GOT3 (cell line): ENCODE measurements around the gene MMP24OS.
"Not testable (repeated sequence)": the region's sequence is repeated elsewhere in the genome, so short reads cannot be mapped to it uniquely, and the experiment has no call there.

ENCODE experiments used
- DNase-seq: peaks from one replicate; lab custom pipeline; 2025; ENCODE audit warnings: mixed read lengths; lab: John Stamatoyannopoulos, UW

MMP24OS gene

DNA sequence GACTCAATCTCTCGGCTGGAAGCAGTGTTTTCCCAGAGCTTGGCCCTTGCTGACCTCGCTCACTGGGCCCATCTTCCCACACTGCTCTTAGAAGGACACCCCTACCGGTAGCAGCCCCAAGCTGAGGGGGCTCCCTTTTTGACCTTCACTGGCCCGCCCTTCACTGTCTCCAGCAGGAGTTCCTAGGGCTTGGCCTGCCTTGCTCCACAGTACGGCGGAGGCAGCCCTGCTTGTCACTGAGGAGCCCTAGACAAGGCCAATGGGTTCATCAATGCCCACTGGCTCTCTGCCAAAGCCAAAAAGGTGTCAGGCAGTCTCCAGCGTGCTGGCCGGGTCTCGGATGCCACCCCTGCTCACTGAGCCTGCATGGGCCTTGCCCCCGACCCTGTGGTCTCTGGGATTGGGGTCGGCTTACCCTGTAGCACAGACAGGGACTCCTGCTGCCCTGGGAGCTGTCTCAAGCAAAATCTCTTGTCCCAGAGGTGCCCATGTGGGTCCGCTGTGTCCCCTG is 2.1 kb downstream of the MMP24OS start:
- no peak for DNase-seq

DNA sequence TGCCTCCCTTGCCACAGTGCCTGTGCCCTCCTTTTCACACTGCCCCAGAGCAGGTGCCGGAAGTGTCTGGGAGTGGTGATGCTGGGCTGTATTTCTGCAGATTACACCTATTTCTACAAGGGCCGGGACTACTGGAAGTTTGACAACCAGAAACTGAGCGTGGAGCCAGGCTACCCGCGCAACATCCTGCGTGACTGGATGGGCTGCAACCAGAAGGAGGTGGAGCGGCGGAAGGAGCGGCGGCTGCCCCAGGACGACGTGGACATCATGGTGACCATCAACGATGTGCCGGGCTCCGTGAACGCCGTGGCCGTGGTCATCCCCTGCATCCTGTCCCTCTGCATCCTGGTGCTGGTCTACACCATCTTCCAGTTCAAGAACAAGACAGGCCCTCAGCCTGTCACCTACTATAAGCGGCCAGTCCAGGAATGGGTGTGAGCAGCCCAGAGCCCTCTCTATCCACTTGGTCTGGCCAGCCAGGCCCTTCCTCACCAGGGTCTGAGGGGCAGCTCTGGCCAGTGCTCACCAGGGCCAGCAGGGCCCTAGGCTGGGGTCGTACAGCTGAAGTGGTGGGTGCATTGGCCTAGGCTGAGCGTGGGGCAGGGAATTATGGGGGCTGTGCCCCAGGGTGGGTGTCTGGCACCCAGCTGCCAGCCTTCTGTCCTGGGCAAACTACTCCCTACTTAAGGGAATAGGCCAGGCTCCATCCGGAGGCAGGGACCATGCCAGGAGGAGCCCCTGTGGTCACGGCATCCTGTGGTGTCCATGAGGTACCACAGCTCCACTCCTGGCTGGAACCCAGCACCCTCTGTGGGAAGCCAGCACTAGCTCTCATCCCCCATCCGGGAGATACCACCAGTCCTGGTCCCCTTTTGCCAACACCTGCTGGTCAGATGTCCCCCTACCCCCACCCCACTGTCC is 3.5 kb downstream of the MMP24OS start:
- DNase-seq: no peak

DNA sequence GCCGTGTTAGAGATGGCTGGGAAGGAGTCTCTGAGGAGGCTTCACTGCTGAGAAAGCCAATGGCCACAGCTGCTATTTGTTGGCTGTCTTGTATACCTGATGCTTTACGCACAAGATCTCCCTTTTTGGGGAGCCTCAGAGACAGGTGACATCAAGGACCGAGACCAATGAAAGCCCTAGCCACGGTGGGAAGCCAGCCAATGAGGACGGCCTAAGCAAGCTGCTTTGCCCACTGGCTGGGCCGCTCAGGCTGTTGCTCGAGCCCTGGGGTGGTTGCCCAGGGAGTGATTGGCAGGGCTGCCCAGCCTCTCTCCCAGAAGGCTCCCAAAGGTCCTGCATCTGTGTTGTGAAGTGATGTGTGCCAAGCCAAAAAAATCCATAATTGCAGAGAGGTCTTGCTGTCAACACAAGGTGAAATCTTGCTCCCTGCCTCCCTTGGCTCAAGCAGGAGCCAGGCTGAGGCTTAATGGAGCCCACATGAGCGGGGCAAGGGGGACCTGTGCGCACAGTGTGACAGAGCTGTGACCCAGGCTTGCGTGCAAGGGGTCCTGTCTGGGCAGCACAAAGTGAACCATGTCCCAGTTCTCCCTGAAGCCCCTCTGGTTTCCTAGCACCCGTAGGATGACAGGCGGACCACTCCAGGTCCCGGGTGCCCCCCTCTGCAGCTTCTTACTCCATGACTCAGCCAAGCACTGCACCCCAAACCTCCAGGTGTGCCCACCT is 4.3 kb downstream of the MMP24OS start:
- no peak for DNase-seq

DNA sequence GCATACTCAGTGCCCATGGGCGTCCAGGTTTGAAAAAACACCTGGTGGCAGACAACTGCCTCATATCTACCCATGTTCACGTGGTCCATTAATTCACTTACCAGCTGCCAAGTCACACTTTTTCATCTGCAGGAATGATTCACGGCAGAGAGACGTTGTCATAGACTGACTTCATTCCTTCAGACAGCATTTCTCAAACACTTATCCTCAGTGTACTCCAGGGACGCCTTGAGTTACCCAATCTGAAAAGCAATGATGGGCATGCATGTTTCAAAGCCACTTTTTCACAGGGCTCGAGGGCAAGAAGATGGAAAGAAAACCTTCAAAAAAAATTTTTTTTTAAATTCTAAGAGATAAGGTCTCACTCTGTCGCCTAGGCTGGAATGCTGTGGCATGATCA is 6.0 kb downstream of the MMP24OS start:
- DNase-seq: no peak

DNA sequence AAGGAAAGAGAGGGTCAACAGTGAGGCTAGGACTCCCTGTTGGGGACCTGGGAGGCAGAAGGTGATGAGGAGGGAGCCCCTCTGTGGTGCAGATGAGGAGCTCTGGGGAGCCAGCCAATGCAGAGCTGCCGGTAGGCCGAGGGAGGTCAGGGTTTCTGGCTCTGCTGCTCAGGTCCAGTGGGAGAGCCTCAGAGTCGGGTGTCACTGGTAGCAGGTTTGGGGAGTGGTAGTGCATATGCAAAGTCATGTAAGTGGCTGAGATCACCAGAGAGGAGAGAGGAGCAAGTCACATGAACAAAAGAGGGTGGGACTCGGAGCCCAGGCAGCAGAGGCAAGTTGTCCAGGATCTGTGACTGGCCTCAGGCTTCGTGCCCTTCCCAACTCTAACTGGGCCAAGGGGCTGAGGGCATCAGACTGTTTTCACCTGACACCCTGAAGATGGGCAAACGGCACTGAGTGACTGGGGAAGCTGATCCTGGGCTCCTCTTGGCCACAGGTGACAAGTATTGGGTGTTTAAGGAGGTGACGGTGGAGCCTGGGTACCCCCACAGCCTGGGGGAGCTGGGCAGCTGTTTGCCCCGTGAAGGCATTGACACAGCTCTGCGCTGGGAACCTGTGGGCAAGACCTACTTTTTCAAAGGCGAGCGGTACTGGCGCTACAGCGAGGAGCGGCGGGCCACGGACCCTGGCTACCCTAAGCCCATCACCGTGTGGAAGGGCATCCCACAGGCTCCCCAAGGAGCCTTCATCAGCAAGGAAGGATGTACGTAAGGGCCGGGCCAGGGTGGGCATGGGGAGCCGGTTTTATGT is 6.6 kb downstream of the MMP24OS start:
- no peak for DNase-seq

DNA sequence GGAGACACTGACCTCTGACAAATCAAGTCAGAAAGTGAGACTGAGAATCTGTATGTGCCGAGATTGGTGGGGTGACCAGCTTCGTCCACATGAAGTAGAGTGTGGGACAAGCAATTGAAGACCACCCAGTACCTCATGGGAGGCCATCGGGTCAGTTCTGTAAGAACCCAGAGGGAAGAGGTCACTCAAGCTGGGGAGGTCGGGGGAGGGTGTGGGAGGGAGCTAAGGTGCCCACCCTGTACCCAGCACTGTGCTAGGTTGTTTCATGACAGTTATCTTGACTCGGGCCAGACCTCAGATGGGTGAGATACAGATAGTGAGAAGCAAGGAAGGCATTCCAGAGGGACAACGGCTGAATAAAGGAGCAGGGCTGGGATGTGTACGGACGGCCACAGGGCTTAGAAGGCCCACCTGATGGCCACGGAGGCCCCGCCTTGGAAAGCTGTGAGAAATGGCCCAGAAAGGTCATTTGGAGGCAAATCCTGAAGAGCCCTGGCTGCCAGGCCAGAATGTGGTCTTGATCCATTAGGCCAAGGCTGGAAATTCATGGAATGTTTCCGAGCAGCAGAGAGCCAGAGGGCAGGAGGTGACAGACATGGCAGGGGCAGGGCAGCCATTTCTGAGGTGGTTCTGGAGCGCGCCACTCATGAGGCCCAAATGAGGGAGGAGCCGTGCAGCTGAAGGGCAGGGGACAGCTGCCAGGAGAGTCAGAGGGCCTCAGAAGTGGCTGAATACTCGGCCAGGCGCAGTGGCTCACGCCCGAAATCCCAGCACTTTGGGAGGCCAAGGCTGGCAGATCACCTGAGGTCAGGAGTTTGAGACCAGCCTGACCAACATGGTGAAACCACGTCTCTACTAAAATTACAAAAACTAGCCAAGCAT is 7.7 kb downstream of the MMP24OS start:
- DNase-seq: no peak

DNA sequence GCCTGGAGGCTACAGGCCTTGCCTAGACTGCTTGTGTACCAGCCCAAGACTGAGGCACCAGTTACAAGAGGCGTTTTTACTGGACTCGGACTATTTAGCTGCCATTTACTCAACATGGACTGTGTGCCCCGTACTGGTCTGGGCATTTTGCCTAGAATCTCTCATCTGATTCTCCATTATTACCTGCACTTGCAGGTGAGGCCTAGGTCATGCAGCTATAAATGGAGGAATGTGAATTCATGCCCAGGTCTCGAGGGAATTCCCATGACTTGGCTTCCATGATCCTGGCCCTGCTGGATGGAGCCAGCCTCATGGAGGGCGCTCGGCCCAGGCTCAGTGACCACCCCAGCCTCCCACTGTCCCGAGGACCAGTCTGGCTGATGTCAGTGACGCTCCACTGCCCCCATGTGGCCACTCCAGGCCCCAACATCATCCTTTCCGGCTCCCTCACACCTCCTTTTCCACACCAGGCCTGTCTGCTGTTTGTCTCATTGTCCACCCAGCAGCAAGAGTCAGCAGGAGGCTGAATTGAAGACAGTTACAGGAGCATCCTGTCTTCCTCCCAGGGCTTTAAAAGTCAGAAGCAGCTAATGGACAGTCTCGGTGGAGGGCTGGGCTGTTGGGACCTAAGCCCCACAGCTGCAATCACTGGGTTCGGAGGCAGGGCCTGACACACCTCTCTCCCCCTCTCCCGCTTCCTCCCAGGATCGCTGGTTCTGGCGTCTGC is 8.7 kb downstream of the MMP24OS start:
- DNase-seq: no peak

DNA sequence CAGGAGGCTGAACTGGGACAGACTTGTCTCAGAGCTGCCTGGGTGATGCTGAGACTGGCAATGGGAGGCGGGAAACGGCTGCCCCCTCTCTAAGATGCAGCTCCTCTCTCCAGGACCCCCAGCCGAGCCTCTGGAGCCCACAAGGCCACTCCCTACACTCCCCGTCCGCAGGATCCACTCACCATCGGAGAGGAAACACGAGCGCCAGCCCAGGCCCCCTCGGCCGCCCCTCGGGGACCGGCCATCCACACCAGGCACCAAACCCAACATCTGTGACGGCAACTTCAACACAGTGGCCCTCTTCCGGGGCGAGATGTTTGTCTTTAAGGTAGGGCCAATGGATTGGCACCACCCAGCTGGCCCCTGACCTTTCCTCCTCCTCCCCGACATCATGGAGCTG is 10.8 kb downstream of the MMP24OS start:
- DNase-seq: no peak

DNA sequence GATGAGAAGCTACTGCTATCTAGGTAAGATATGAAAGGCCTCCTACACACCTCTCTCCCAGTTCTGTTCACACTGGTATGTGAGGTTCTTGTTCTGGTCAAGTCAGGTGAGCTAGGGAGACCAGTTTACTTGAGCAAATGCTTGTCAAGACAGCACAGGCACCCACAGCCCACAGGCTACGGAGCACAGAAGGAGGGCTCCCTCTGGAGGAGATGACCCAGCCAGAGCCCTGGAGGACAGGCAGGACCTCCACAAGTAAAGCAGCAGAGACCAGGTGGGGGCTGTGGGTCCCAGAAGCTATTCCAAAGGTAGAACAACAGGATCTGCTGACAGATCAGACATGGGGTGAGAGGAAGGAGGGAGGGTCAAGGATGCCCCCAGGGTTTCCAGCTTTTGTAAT is 13.2 kb downstream of the MMP24OS start:
- DNase-seq: no peak

DNA sequence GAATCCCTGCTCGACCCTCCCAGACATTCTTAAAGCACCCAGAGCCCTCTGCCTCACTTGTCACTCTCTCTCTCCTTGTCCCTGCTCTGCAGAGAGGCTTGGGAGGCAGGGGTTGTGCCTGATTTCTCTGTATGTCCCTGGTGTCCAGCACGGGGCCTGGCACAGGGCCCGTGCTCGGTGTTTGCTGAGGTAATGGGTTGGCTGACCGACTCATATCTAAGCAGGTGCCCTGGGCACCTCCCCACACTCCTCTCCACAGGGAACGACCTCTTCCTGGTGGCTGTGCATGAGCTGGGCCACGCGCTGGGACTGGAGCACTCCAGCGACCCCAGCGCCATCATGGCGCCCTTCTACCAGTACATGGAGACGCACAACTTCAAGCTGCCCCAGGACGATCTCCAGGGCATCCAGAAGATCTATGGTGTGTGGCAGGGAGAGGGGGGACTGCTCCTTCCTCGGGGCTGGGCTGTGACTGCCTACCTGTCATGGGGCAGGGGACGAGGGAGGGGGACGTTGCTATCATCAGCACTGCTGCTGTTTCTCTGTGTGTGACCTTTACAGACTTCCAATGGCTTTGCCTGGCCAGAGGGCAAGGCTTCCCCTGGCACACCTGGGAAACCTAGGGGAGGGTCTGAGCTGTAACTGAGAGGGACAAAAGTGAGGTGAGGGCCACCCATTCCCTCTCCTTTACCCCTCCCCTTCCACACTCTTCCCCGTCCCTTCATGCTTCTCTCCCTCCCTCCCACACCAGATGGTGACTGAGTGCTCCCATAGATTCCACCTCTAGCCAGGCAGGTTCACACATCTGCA is 14.2 kb downstream of the MMP24OS start:
- no peak for DNase-seq

DNA sequence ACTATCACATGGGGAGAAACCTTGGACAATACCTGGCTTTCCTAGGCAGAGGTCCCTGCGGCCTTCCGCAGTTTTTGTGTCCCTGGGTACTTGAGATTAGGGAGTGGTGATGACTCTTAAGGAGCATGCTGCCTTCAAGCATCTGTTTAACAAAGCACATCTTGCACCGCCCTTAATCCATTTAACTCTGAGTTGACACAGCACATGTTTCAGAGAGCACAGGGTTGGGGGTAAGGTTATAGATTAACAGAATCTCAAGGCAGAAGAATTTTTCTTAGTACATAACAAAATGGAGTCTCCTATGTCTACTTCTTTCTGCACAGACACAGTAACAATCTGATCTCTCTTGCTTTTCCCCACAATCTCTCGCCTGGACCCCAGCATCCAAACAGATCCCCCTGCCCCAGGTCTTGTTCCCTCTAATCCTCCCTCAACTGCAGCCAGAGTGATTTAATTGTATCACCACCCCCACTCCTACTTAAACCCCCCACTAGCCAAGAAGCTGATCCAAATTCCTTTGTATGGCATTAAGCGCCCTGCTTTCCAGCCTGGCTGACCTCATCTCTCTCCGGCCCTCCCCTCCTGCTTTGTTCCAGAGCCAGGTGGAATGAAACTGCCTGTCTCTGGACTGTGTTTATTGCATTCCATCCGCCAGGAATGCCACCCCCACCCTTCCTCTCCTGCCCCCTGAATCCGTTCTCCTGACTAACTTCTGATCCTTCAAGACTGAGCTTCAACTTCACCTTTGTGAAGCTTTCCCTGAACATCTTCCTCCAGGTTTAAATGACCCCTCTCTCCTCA is 15.0 kb downstream of the MMP24OS start:
- DNase-seq: not testable (repeated sequence)

DNA sequence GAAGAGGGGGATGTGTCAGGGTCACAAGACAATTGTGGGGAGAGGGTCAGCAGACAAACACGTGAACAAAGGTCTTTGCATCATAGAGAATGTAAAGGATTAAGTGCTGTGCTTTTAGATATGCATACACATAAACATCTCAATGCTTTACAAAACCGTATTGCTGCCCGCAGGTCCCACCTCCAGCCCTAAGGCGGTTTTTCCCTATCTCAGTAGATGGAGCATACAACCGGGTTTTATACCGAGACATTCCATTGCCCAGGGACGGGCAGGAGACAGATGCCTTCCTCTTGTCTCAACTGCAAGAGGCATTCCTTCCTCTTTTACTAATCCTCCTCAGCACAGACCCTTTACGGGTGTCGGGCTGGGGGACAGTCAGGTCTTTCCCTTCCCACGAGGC is 15.6 kb downstream of the MMP24OS start:
- not testable (repeated sequence) for DNase-seq

DNA sequence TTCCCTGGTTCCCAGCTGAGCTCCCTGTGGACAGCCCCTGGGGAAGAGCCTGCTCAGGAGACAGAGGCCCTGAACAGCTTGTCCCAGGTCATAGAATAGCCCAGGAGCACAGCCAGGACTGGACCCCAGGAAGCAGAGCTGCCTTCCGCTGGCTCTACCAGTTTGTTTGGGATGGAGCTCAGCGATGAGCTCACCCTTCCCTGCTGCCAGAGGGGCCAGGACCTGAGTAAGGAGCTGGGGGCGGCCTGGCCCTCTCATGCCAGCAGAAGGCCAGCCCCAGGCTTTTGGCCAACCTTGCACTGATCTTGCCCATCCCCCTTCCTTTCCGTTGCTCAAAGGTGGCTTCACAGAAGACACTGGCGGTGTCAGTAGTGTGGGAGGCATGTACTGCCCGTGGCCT is 17.5 kb downstream of the MMP24OS start:
- no peak for DNase-seq

DNA sequence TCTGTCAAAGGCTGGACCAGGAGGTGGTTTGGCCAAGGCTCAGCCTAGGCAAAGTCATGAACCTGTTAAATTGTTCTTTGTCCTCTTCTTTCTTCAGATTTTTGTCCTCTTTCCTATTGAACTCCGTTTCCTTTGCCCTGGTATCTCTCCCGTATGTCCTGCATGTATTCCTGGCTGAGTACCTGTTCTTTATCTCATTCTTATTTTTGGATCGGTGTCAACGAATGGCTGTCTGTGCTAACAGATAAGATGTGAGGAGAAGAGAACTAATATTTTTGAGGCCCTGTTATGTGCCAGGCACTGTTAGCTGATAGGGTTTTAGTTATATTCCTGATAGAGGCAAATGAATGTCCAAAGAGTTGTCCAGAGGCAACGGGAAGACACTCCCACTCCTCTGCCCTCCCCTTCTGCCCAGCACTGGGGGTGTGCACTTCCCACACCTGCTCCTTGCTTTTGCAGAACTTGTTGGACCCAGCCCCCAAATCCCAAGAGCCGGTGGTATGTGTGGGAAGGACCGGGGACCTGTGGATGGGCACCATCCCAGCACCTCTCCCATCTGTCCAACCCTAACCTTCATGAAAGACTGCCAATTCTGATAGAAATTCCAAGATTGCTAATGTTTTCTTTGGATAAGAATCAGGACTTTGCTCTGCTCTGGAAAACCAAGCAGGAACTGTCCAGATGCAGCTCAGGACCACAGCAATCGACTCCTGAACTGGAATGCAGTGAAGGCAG is 20.6 kb downstream of the MMP24OS start:
- no peak for DNase-seq

DNA sequence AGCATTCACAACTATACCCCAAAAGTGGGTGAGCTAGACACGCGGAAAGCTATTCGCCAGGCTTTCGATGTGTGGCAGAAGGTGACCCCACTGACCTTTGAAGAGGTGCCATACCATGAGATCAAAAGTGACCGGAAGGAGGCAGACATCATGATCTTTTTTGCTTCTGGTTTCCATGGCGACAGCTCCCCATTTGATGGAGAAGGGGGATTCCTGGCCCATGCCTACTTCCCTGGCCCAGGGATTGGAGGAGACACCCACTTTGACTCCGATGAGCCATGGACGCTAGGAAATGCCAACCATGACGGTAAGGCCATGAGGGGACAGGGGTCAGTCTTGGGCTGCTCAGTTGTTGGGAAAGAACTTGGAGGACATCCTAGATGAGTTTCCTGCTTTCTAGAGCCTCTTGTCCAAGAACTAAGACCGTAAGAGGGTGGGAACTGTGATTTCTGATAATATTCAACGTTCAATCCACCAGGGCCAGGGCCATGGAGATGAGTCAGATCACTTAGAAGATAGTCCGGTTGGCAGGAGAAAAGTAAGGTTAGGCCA is 23.4 kb downstream of the MMP24OS start:
- no peak for DNase-seq

DNA sequence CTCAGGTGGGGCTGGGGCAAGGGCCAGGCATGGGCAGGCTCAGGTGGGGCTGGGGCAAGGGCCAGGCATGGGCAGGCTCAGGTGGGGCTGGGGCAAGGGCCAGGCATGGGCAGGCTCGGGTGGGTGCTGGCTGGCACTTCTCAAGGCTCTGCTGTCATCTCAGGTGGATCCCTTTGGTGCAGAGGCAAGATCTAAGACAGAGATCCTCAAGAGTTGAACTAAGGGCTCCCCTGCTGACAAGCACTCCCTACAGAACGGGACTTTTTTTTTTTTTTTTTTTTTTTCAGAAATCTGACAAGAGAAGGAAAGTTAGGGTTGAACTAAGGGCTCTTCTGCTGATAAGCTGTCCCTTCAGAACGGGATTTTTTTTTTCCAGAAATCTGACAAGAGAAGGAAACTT is 24.9 kb downstream of the MMP24OS start:
- no peak for DNase-seq

DNA sequence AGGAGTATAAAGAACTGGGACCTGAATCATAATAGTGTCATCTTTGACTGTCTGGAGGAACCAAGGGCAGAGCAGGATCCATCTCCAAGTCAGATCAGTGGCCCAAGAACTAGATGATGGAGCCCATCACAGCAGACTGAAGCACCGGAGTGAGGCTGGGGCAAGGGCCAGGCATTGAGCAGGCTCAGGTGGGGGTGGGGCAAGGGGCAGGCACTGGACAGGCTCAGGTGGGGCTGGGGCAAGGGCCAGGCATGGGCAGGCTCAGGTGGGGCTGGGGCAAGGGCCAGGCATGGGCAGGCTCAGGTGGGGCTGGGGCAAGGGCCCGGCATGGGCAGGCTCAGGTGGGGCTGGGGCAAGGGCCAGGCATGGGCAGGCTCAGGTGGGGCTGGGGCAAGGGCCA is 25.3 kb downstream of the MMP24OS start:
- DNase-seq: not testable (repeated sequence)

DNA sequence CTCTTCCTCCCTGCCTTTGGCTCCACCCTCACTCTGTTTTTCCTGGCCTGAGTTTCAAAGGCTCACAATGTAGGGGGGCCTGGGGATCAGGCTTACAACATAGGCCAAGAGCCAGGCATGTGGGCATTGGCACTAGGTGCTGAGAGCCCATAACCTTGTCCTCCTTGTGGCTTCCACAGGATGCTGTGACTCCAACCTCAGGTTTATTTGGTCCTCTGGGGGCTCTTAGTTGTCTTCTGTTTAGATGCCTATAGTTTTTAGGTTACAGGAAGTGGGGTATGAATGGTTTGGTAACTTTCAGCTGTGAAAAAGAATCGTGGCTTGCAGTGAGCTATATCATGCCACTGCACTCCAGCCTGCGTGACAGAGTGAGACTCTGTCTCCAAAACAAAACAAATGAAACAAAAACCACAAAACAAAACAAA is 25.9 kb downstream of the MMP24OS start:
- DNase-seq: no peak
